ENCODE data around the gene POU4F2.
"Not testable (repeated sequence)": the region's sequence is repeated elsewhere in the genome, so short reads cannot be mapped to it uniquely, and the experiment has no call there.

POU4F2 gene

GRCh38 chr4:146654687-146655520 lies 16.2 kb downstream of the POU4F2 start:
- no peak for DNase-seq (ENCODE audit: low read depth in 3 of 3, low spot score in 1 of 3)

DNA sequence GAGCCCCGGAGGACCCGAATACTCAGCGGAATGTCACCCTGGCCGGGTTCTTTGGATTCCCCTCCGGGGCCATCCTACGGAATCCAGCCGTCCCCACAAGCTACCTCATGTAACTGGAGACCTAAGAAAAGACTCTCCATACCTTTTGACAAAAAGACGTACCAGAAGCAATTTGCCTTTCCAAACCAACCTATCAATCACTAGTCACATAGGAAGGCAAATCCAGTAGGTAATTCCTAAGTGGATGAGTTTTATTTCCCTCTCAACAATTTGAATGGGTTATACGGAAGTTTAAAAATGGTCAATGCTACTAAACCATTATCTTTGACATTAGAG lies 16.8 kb downstream of the POU4F2 start:
- no peak for DNase-seq (ENCODE audit: low read depth in 3 of 3, low spot score in 1 of 3)

- DNase-seq (ENCODE audit: low read depth in 3 of 3, low spot score in 1 of 3) = no peak
These were observed 22.7 kb downstream of the POU4F2 start for GRCh38 chr4:146661367-146661766.

DNA sequence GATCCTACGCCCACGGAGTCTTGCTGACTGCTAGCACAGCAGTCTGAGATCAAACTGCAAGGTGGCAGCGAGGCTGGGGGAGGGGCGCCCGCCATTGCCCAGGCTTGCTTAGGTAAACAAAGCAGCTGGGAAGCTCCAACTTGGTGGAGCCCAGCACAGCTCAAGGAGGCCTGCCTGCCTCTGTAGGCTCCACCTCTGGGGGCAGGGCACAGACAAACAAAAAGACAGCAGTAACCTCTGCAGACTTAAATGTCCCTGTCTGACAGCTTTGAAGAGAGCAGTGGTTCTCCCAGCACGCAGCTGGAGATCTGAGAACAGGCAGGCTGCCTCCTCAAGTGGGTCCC lies 25.2 kb downstream of the POU4F2 start:
- DNase-seq (ENCODE audit: low read depth in 3 of 3, low spot score in 1 of 3) = not testable (repeated sequence)

GRCh38 chr4:146674829-146675570 lies 36.3 kb downstream of the POU4F2 start:
- DNase-seq (ENCODE audit: low read depth in 3 of 3, low spot score in 1 of 3) = no peak

Measured in stimulated activated CD4-positive, alpha-beta T cell treated with anti-CD3 and anti-CD28 coated beads, TNF-alpha, amount 100 ng/mL, for 1 hour (primary cell).